H9 (cell line): ENCODE data around the gene DMD. TPM values are rescaled to one million over a fixed set of nuclear protein-coding genes. Genes with fewer than 3 reads are reported as not detected.

Source experiments
- DNase-seq: peaks from one replicate; pipeline ENCODE4 v3.0.0-alpha.2; 2017
- H2AFZ ChIP-seq: one replicate; pipeline ENCODE4 v1.6.1; 2013; ENCODE audit warnings: mild to moderate bottlenecking, low read length, control low read depth, moderate library complexity
- H2AK5ac ChIP-seq: 2 replicates; pipeline ENCODE4 v1.6.1; 2013; ENCODE audit warnings: low read length, control low read depth, mixed read lengths; ENCODE audit not compliant: insufficient read length
- H2BK120ac ChIP-seq: one replicate; pipeline ENCODE4 v1.6.1; 2013; ENCODE audit warnings: low read depth, mild to moderate bottlenecking, low read length, control low read depth, inconsistent platforms; ENCODE audit not compliant: poor library complexity, severe bottlenecking
- H2BK12ac ChIP-seq: 2 replicates; pipeline ENCODE4 v1.6.1; 2013; ENCODE audit warnings: low read length, control low read depth, mixed read lengths, low read depth; ENCODE audit not compliant: insufficient read length
- H2BK15ac ChIP-seq: 2 replicates; pipeline ENCODE4 v1.6.1; 2013; ENCODE audit warnings: low read depth, low read length, control low read depth
- H2BK20ac ChIP-seq: one replicate; pipeline ENCODE4 v1.6.1; 2013; ENCODE audit warnings: low read depth, mild to moderate bottlenecking, low read length, control low read depth, inconsistent platforms; ENCODE audit not compliant: poor library complexity, severe bottlenecking
- H2BK5ac ChIP-seq: 2 replicates; pipeline ENCODE4 v1.6.1; 2013; ENCODE audit warnings: low read length, control low read depth, mixed read lengths; ENCODE audit not compliant: insufficient read length
- H3K14ac ChIP-seq: 2 replicates; pipeline ENCODE4 v1.6.1; 2013; ENCODE audit warnings: low read length, control low read depth; ENCODE audit not compliant: insufficient read depth
- H3K18ac ChIP-seq: 2 replicates; pipeline ENCODE4 v1.6.1; 2013; ENCODE audit warnings: low read depth, mild to moderate bottlenecking, mixed read lengths, low read length, control low read depth; ENCODE audit not compliant: insufficient read length
- H3K23ac ChIP-seq: 2 replicates; pipeline ENCODE4 v1.6.1; 2013; ENCODE audit warnings: low read length, control low read depth, mixed read lengths, low read depth; ENCODE audit not compliant: insufficient read length
- H3K23me2 ChIP-seq: 2 replicates; pipeline ENCODE4 v1.6.1; 2013; ENCODE audit warnings: low read depth, mild to moderate bottlenecking, mixed read lengths, low read length, control low read depth; ENCODE audit not compliant: insufficient read length, poor library complexity, severe bottlenecking
- H3K27ac ChIP-seq: 2 replicates; pipeline ENCODE4 v1.5.1; 2013; ENCODE audit warnings: low read length, control low read depth, mixed read lengths, low read depth; ENCODE audit not compliant: insufficient read length
- H3K27me3 ChIP-seq: 2 replicates; pipeline ENCODE4 v1.6.1; 2013; ENCODE audit warnings: low read length, control low read depth, inconsistent platforms; ENCODE audit not compliant: insufficient read depth
- H3K4ac ChIP-seq: 2 replicates; pipeline ENCODE4 v1.6.1; 2013; ENCODE audit warnings: low read depth, mild to moderate bottlenecking, control low read depth, inconsistent platforms, low read length, moderate library complexity
- H3K4me1 ChIP-seq: 2 replicates; pipeline ENCODE4 v1.6.1; 2013; ENCODE audit warnings: low read length, control low read depth, inconsistent platforms; ENCODE audit not compliant: insufficient read depth
- H3K4me2 ChIP-seq: 2 replicates; pipeline ENCODE4 v1.6.1; 2013; ENCODE audit warnings: low read length, control low read depth, mixed read lengths; ENCODE audit not compliant: insufficient read length, insufficient read depth
- H3K56ac ChIP-seq: 2 replicates; pipeline ENCODE4 v1.6.1; 2013; ENCODE audit warnings: low read depth, mild to moderate bottlenecking, mixed read lengths, low read length, control low read depth; ENCODE audit not compliant: insufficient read length
- H3K79me1 ChIP-seq: 2 replicates; pipeline ENCODE4 v1.6.1; 2013; ENCODE audit warnings: low read depth, mild to moderate bottlenecking, moderate library complexity, low read length, control low read depth, inconsistent platforms; ENCODE audit not compliant: insufficient read depth, poor library complexity, severe bottlenecking
- H3K79me2 ChIP-seq: 2 replicates; pipeline ENCODE4 v1.6.1; 2013; ENCODE audit warnings: low read length, control low read depth, inconsistent platforms; ENCODE audit not compliant: insufficient read depth
- H3K9ac ChIP-seq: 2 replicates; pipeline ENCODE4 v1.6.1; 2013; ENCODE audit warnings: low read length, control low read depth, mixed read lengths; ENCODE audit not compliant: insufficient read length; ENCODE audit errors: extremely low read depth
- H3K9me3 ChIP-seq: one replicate; pipeline ENCODE4 v1.6.1; 2013; ENCODE audit warnings: low read depth, low read length, inconsistent platforms; ENCODE audit not compliant: control insufficient read depth
- H3T11ph ChIP-seq: one replicate; pipeline ENCODE4 v1.6.1; 2013; ENCODE audit warnings: mild to moderate bottlenecking, low read length, control low read depth, inconsistent platforms
- H4K20me1 ChIP-seq: one replicate; pipeline ENCODE4 v1.6.1; 2013; ENCODE audit not compliant: control insufficient read depth, insufficient read length, insufficient read depth
- H4K5ac ChIP-seq: 2 replicates; pipeline ENCODE4 v1.6.1; 2013; ENCODE audit warnings: low read depth, mild to moderate bottlenecking, mixed read lengths, low read length, control low read depth; ENCODE audit not compliant: insufficient read length
- H4K8ac ChIP-seq: replicated peaks from 2 replicates; pipeline ENCODE4 v1.6.1; 2013; ENCODE audit warnings: low read length, control low read depth, mixed read lengths, low read depth; ENCODE audit not compliant: insufficient read length
- H4K91ac ChIP-seq: 2 replicates; pipeline ENCODE4 v1.6.1; 2013; ENCODE audit warnings: low read depth, mild to moderate bottlenecking, moderate library complexity, mixed read lengths, low read length, control low read depth; ENCODE audit not compliant: insufficient read length
- H3K27ac Mint-ChIP-seq, 3 experiments: 2 replicates in 2 of 3; 3 replicates in 1 of 3; pipeline ENCODE4 v1.8.0; 2020 to 2021; ENCODE audit warnings: mixed read lengths in 3 of 3, mild to moderate bottlenecking in 1 of 3, moderate library complexity in 1 of 3
- H3K27me3 Mint-ChIP-seq: 2 replicates; pipeline ENCODE4 v1.8.0; 2021; ENCODE audit warnings: low read depth, mild to moderate bottlenecking, moderate library complexity, mixed read lengths
- H3K36me3 Mint-ChIP-seq, 3 experiments: 2 replicates in 2 of 3; 3 replicates in 1 of 3; pipeline ENCODE4 v1.8.0; 2020 to 2021; ENCODE audit warnings: low read depth in 3 of 3, mixed read lengths in 3 of 3; ENCODE audit not compliant: insufficient read depth in 1 of 3
- H3K4me1 Mint-ChIP-seq, 2 experiments: 2 replicates each; pipeline ENCODE4 v1.8.0; 2020; ENCODE audit warnings: mixed read lengths in 2 of 2
- H3K4me3 Mint-ChIP-seq, 2 experiments: 2 replicates in 1 of 2; 3 replicates in 1 of 2; pipeline ENCODE4 v1.8.0; 2020 to 2021; ENCODE audit warnings: mild to moderate bottlenecking in 2 of 2, mixed read lengths in 2 of 2, moderate library complexity in 1 of 2
- H3K9me3 Mint-ChIP-seq, 2 experiments: 2 replicates in 1 of 2; 3 replicates in 1 of 2; pipeline ENCODE4 v1.8.0; 2020; ENCODE audit warnings: mild to moderate bottlenecking in 2 of 2, mixed read lengths in 2 of 2, moderate library complexity in 1 of 2
- WGBS: extraction: QIAGEN DNeasy Blood & Tissue Kit; methylation state at CpG from one replicate; pipeline ENCODE4 v1.1.7; 2013; ENCODE audit warnings: missing lambda C conversion rate, low lambda C conversion rate, mixed read lengths; ENCODE audit not compliant: insufficient read length; ENCODE audit errors: extremely low coverage; 5-methylcytosine and 5-hydroxymethylcytosine counted together
- total RNA-seq: library from RNA; stranded (reverse); gene quantifications from 2 replicates; pipeline ENCODE4 v1.2.1, GENCODE V29; 2021
- TF ChIP-seq, protein P1 (sequence below): fragments of 200-600 bp; sonication (generic); conservative IDR thresholded peaks from 3 replicates; pipeline ENCODE4 v1.8.0; 2021; ENCODE audit warnings: antibody characterized with exemption, mild to moderate bottlenecking

The DMD gene
- total RNA-seq, 1 experiment from 2014 or later = 3.8 TPM

DNA sequence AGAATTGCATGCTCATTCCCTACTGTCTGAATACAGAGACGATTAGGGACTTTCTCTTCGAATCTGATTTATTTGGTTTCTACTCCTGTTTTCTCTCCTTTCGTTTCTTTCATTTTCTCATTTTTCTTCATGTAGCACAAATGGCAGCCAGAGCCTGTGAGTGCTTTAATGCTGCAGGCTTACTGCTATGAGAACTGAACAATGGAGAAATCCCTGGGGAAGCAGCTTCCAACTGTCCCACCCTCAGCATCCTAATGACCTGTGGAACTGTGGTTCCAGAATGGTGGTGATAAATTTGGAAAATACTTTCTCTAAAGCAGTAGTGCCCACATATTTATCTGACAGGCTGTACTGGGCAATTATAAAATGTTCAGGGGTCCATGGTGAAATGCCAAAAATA lies 930.4 kb downstream of the DMD start:
- no peak overlapping the region for H2BK12ac ChIP-seq
- Mint-ChIP-seq H3K4me1 (no peaks in the 10 kb centered on the region), H3K36me3 (no peaks in the 10 kb centered on the region; a peak in 1 of 7 replicates), H3K4me3 (no peak overlapping the region), H3K27me3 (no peaks in the 10 kb centered on the region), H3K9me3 (peaks cover 50 to 60% of the 10 kb centered on the region in 2 experiments), H3K27ac (no peak overlapping the region)
- no peak overlapping the region for H2AFZ ChIP-seq
- H3K23ac ChIP-seq = no peak overlapping the region
- no peaks in the 10 kb centered on the region for H3K79me1 ChIP-seq
- no peak overlapping the region for H4K5ac ChIP-seq
- H3K56ac ChIP-seq = no peak overlapping the region
- DNase-seq = no peak
- H3K14ac ChIP-seq = no peak overlapping the region
- no peak overlapping the region for H4K91ac ChIP-seq
- no peaks in the 10 kb centered on the region for H3K9me3 ChIP-seq
- H2BK120ac ChIP-seq = no peak overlapping the region
- TF ChIP-seq, protein P1, sequence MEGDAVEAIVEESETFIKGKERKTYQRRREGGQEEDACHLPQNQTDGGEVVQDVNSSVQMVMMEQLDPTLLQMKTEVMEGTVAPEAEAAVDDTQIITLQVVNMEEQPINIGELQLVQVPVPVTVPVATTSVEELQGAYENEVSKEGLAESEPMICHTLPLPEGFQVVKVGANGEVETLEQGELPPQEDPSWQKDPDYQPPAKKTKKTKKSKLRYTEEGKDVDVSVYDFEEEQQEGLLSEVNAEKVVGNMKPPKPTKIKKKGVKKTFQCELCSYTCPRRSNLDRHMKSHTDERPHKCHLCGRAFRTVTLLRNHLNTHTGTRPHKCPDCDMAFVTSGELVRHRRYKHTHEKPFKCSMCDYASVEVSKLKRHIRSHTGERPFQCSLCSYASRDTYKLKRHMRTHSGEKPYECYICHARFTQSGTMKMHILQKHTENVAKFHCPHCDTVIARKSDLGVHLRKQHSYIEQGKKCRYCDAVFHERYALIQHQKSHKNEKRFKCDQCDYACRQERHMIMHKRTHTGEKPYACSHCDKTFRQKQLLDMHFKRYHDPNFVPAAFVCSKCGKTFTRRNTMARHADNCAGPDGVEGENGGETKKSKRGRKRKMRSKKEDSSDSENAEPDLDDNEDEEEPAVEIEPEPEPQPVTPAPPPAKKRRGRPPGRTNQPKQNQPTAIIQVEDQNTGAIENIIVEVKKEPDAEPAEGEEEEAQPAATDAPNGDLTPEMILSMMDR = no peak
- no peak overlapping the region for H2AK5ac ChIP-seq
- no peaks in the 10 kb centered on the region for H3K27me3 ChIP-seq
- no peak overlapping the region for H3K9ac ChIP-seq
- no peak overlapping the region for H3T11ph ChIP-seq
- H3K18ac ChIP-seq = no peak overlapping the region
- no peaks in the 10 kb centered on the region for H3K23me2 ChIP-seq
- no peak overlapping the region for H3K27ac ChIP-seq
- H4K20me1 ChIP-seq = no peaks in the 10 kb centered on the region
- H3K4me2 ChIP-seq = no peak overlapping the region
- H2BK15ac ChIP-seq = no peak overlapping the region
- WGBS = no CpG with 5 or more reads among the region's 3 CpGs
- H2BK5ac ChIP-seq = no peak overlapping the region
- H3K79me2 ChIP-seq = no peaks in the 10 kb centered on the region
- H3K4me1 ChIP-seq = no peaks in the 10 kb centered on the region
- H2BK20ac ChIP-seq = no peak overlapping the region
- H4K8ac ChIP-seq = no peak overlapping the region
- no peak overlapping the region for H3K4ac ChIP-seq
